ENCODE data around the gene FAM187B. TPM values are rescaled to one million over a fixed set of nuclear protein-coding genes. Genes with fewer than 3 reads are reported as not detected.

FAM187B gene
- polyA plus RNA-seq, 1 donor (not counting 4 experiments of a cell fraction or from before 2014, with no cell fraction given): not detected

DNA sequence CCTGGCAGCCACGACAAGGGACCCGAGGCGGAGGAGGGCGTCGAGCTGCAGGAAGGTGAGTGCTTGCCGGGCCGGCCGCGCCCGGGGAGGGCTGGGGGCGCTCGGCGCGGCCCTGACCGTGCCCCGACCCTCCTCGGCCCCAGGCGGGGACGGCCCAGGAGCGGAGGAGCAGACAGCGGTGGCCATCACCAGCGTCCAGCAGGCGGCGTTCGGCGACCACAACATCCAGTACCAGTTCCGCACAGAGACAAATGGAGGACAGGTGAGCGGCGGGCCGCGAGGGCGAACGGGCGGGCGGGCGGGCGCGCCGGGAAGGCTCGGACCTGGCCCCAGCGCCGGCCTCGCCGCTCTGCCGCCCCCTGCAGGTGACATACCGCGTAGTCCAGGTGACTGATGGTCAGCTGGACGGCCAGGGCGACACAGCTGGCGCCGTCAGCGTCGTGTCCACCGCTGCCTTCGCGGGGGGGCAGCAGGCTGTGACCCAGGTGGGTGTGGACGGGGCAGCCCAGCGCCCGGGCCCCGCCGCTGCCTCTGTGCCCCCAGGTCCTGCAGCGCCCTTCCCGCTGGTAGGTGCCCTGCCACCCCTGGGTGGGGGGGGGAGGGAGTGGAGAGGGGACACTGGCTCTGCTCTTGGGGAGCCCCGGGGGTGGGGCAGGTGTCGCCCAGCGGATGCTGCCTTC, 41.0 kb upstream of the FAM187B start:
- dilution Hi-C loops (cut with MboI; ENCODE audit: extremely low pct_ligation_motif_present, low sequenced_read_pairs): no loop called here
- peak overlapping the region; percentile 49 for H2AFZ ChIP-seq (ENCODE audit: control insufficient read depth, low read length)
- H3K36me3 ChIP-seq (ENCODE audit: control insufficient read depth in 2 of 2, extremely low read depth in 1 of 2, insufficient read depth in 2 of 2, low read length in 2 of 2): peaks cover 27 to 39% of the 10 kb centered on the region in 2 experiments
- H3K4me1 ChIP-seq (ENCODE audit: control insufficient read depth, extremely low read depth, insufficient read depth, low read length): peaks cover 17% of the 10 kb centered on the region
- peak overlapping the region; percentile 60 for H3K4me2 ChIP-seq (ENCODE audit: control insufficient read depth, extremely low read depth, insufficient read depth, low read depth, low read length)
- no peaks in the 10 kb centered on the region for H3K9me1 ChIP-seq (ENCODE audit: control insufficient read depth, extremely low read depth, insufficient read depth, low read length)
- H3K9me3 ChIP-seq (ENCODE audit: control insufficient read depth, low read depth, low read length): no peaks in the 10 kb centered on the region
- H3K27me3 ChIP-seq (ENCODE audit: control insufficient read depth, extremely low read depth, insufficient read depth, low read length): no peaks in the 10 kb centered on the region
- FAIRE-seq (no peak), DNase-seq (ENCODE audit: low read depth, low spot score) (no peak)
- H4K20me1 ChIP-seq (ENCODE audit: control insufficient read depth, extremely low read depth, insufficient read depth, low read length): no peaks in the 10 kb centered on the region
- no peak for TF ChIP-seq EZH2 (IDR thresholded peaks at IDR 0.05; ENCODE audit: low read length)
- TF ChIP-seq, protein P1, sequence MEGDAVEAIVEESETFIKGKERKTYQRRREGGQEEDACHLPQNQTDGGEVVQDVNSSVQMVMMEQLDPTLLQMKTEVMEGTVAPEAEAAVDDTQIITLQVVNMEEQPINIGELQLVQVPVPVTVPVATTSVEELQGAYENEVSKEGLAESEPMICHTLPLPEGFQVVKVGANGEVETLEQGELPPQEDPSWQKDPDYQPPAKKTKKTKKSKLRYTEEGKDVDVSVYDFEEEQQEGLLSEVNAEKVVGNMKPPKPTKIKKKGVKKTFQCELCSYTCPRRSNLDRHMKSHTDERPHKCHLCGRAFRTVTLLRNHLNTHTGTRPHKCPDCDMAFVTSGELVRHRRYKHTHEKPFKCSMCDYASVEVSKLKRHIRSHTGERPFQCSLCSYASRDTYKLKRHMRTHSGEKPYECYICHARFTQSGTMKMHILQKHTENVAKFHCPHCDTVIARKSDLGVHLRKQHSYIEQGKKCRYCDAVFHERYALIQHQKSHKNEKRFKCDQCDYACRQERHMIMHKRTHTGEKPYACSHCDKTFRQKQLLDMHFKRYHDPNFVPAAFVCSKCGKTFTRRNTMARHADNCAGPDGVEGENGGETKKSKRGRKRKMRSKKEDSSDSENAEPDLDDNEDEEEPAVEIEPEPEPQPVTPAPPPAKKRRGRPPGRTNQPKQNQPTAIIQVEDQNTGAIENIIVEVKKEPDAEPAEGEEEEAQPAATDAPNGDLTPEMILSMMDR (optimal IDR thresholded peaks at IDR 0.05 in 1 of 3, IDR thresholded peaks at IDR 0.05 in 1 of 3, conservative IDR thresholded peaks at IDR 0.05 in 1 of 3; ENCODE audit: extremely low read depth in 1 of 3, insufficient read depth in 2 of 3, low read length in 3 of 3): peak in 2 of 3 experiments; percentile 61 to 74
- H3K79me2 ChIP-seq (ENCODE audit: control insufficient read depth, insufficient read depth, low read length): peaks cover 17% of the 10 kb centered on the region
- peak overlapping the region; percentile 54 for H3K27ac ChIP-seq (ENCODE audit: control insufficient read depth, insufficient read depth, low read length)
- H3K9ac ChIP-seq (ENCODE audit: control insufficient read depth, extremely low read depth, insufficient read depth, low read length): peak overlapping the region; percentile 77
- peak overlapping the region; percentile 48 to 65 (median 49) for H3K4me3 ChIP-seq (ENCODE audit: control insufficient read depth in 2 of 3, extremely low read depth in 1 of 3, insufficient read depth in 2 of 3, low read depth in 1 of 3, low read length in 3 of 3)

DNA sequence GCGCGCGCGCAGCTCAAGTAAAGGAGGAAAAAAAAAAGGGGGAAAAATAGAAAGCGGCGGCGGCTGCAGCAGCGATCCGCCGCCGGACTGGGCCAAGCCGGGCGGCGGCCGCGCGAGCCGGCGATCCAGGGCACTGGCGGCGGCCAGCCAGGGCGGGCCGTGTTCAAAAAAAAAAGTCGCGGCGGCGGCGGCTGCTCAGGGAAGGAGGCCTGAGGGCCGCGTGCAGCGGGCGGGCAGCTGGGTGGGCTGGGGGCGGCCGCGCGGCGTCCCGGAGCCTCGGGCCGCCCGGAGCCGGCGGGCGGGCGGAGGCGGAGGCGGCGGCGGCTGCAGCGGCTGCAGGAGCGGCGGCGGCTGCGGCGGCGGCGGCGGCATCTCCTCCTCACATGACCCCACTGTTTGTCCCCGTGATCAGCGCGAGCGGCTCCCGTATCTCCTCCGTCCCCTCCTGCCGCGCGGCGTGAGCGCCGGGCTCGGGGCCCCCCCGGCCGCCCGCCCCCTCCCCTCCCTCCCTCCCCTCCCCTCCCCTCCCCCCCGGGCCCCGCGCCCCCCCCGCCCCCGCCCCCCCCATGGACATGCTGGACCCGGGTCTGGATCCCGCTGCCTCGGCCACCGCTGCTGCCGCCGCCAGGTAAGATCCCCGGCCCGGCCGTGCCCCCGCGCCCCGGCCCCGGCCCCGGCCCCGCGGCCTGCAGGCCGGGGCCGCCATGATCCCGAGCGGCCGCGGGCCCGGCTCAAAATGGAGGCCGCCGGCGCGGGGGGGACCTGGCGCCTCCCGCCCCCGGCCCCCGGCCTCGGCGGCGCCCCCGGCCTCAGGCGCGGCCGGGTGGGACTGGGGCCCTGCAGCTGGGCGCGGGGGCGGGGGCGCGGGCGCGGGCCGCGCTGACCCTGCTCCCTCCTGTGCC, 40.2 kb upstream of the FAM187B start, which contains the start of gene USF2:
Gene USF2, plus strand, starts transcription at position 427 of the 902 bp plus-strand sequence. Its CDS starts 140 bp downstream, at position 567.
- FAIRE-seq (no peak), DNase-seq (ENCODE audit: low read depth, low spot score) (no peak)
- Histone ChIP-seq H3K79me2 (ENCODE audit: control insufficient read depth, insufficient read depth, low read length) (peaks cover 17% of the 10 kb centered on the region), H3K4me3 (ENCODE audit: control insufficient read depth in 2 of 3, extremely low read depth in 1 of 3, insufficient read depth in 2 of 3, low read depth in 1 of 3, low read length in 3 of 3) (peak within 1 kb of the TSS; percentile 63 to 84 (median 82)), H3K4me2 (ENCODE audit: control insufficient read depth, extremely low read depth, insufficient read depth, low read depth, low read length) (peak within 1 kb of the TSS; percentile 87), H3K27ac (ENCODE audit: control insufficient read depth, insufficient read depth, low read length) (peak within 1 kb of the TSS; percentile 81), H3K4me1 (ENCODE audit: control insufficient read depth, extremely low read depth, insufficient read depth, low read length) (peaks cover 17% of the 10 kb centered on the region), H3K9me3 (ENCODE audit: control insufficient read depth, low read depth, low read length) (no peaks in the 10 kb centered on the region), H3K9me1 (ENCODE audit: control insufficient read depth, extremely low read depth, insufficient read depth, low read length) (no peaks in the 10 kb centered on the region), H3K9ac (ENCODE audit: control insufficient read depth, extremely low read depth, insufficient read depth, low read length) (peak within 1 kb of the TSS; percentile 89), H4K20me1 (ENCODE audit: control insufficient read depth, extremely low read depth, insufficient read depth, low read length) (no peaks in the 10 kb centered on the region), H3K27me3 (ENCODE audit: control insufficient read depth, extremely low read depth, insufficient read depth, low read length) (no peaks in the 10 kb centered on the region), H2AFZ (ENCODE audit: control insufficient read depth, low read length) (peak within 1 kb of the TSS; percentile 49), H3K36me3 (ENCODE audit: control insufficient read depth in 2 of 2, extremely low read depth in 1 of 2, insufficient read depth in 2 of 2, low read length in 2 of 2) (peaks cover 26 to 40% of the 10 kb centered on the region in 2 experiments)
- dilution Hi-C loops (cut with MboI; ENCODE audit: extremely low pct_ligation_motif_present, low sequenced_read_pairs): no loop called here
- TF ChIP-seq, protein P1 (optimal IDR thresholded peaks at IDR 0.05 in 1 of 3, IDR thresholded peaks at IDR 0.05 in 1 of 3, conservative IDR thresholded peaks at IDR 0.05 in 1 of 3; ENCODE audit: extremely low read depth in 1 of 3, insufficient read depth in 2 of 3, low read length in 3 of 3): no peak
- TF ChIP-seq EZH2 (IDR thresholded peaks at IDR 0.05; ENCODE audit: low read length): no peak
